ENCODE results near the gene CASKIN1.

Gene CASKIN1

GRCh38 chr16:2195322-2196161 lies 863 bp downstream of the CASKIN1 start:
- peaks cover 6% of the 10 kb centered on the region for H3K4me1 Mint-ChIP-seq
- peak; percentile 23 for ATAC-seq
- H3K4me3 Mint-ChIP-seq, result peak overlapping the region; percentile 44
- H3K27ac Mint-ChIP-seq, result no peak overlapping the region
- no peak for DNase-seq (ENCODE audit: low spot score in 2 of 2)
- H3K9me3 Mint-ChIP-seq, result no peaks in the 10 kb centered on the region
- H3K36me3 Mint-ChIP-seq, result no peaks in the 10 kb centered on the region

- Mint-ChIP-seq H3K4me3 (peak overlapping the region; percentile 44), H3K27ac (no peak overlapping the region), H3K4me1 (peaks cover 6% of the 10 kb centered on the region), H3K36me3 (no peaks in the 10 kb centered on the region), H3K9me3 (no peaks in the 10 kb centered on the region)
- ATAC-seq, result peak; percentile 74
- peak in 1 of 2 donors; percentile 25 for DNase-seq (ENCODE audit: low spot score in 2 of 2)
Observed at GRCh38 chr16:2194852-2195321, 1.5 kb downstream of the CASKIN1 start.

- no peaks in the 10 kb centered on the region for H3K36me3 Mint-ChIP-seq
- peaks cover 6% of the 10 kb centered on the region for H3K4me1 Mint-ChIP-seq
- H3K9me3 Mint-ChIP-seq, result no peaks in the 10 kb centered on the region
- H3K4me3 Mint-ChIP-seq, result peak overlapping the region; percentile 44
- no peak for DNase-seq (ENCODE audit: low spot score in 2 of 2)
- no peak for ATAC-seq
- no peak overlapping the region for H3K27ac Mint-ChIP-seq
Observed at GRCh38 chr16:2194166-2194834, 2.1 kb downstream of the CASKIN1 start.

GRCh38 chr16:2191446-2191706 lies 5.0 kb downstream of the CASKIN1 start:
- Mint-ChIP-seq H3K4me1 (peaks cover 6% of the 10 kb centered on the region), H3K9me3 (no peaks in the 10 kb centered on the region)
- no peak for DNase-seq (ENCODE audit: low spot score in 2 of 2)

GRCh38 chr16:2190659-2191445 lies 5.6 kb downstream of the CASKIN1 start:
- Mint-ChIP-seq H3K36me3 (no peaks in the 10 kb centered on the region), H3K4me3 (no peak overlapping the region), H3K9me3 (no peaks in the 10 kb centered on the region), H3K4me1 (peaks cover 6% of the 10 kb centered on the region), H3K27ac (peak overlapping the region; percentile 45)
- no peak for DNase-seq (ENCODE audit: low spot score in 2 of 2)
- ATAC-seq, result no peak

More at GRCh38 chr16:2191446-2191706, 5.0 kb downstream of the CASKIN1 start:
- Mint-ChIP-seq H3K4me3 (no peak overlapping the region), H3K36me3 (no peaks in the 10 kb centered on the region), H3K27ac (no peak overlapping the region)
- no peak for ATAC-seq

- ATAC-seq (no peak), DNase-seq (ENCODE audit: low spot score in 2 of 2) (no peak)
- peaks cover 5% of the 10 kb centered on the region for H3K4me1 Mint-ChIP-seq
- no peaks in the 10 kb centered on the region for H3K9me3 Mint-ChIP-seq
- no peak overlapping the region for H3K4me3 Mint-ChIP-seq
- H3K27ac Mint-ChIP-seq, result peak overlapping the region; percentile 45
- H3K36me3 Mint-ChIP-seq, result no peaks in the 10 kb centered on the region
Observed at GRCh38 chr16:2190002-2190658, 6.3 kb downstream of the CASKIN1 start.

- Mint-ChIP-seq H3K27ac (no peak overlapping the region), H3K9me3 (no peaks in the 10 kb centered on the region), H3K4me3 (no peak overlapping the region), H3K36me3 (peaks cover 3% of the 10 kb centered on the region), H3K4me1 (no peaks in the 10 kb centered on the region)
- DNase-seq (ENCODE audit: low spot score in 2 of 2) (no peak), ATAC-seq (no peak)
Observed at GRCh38 chr16:2189252-2189893, 7.0 kb downstream of the CASKIN1 start.

GRCh38 chr16:2188395-2188794 lies 8.0 kb downstream of the CASKIN1 start:
- peaks cover 6% of the 10 kb centered on the region for H3K36me3 Mint-ChIP-seq
- no peak for DNase-seq (ENCODE audit: low spot score in 2 of 2)
- H3K4me3 Mint-ChIP-seq, result no peak overlapping the region
- H3K9me3 Mint-ChIP-seq, result no peaks in the 10 kb centered on the region
- ATAC-seq, result no peak
- no peak overlapping the region for H3K27ac Mint-ChIP-seq
- H3K4me1 Mint-ChIP-seq, result no peaks in the 10 kb centered on the region

GRCh38 chr16:2187212-2187611 lies 9.2 kb downstream of the CASKIN1 start:
- ATAC-seq (no peak), DNase-seq (ENCODE audit: low spot score in 2 of 2) (no peak)
- Mint-ChIP-seq H3K36me3 (peaks cover 6% of the 10 kb centered on the region), H3K27ac (no peak overlapping the region), H3K4me3 (no peak overlapping the region), H3K4me1 (peaks cover 3% of the 10 kb centered on the region), H3K9me3 (no peaks in the 10 kb centered on the region)

GRCh38 chr16:2186505-2186904 lies 9.9 kb downstream of the CASKIN1 start:
- no peak for DNase-seq (ENCODE audit: low spot score in 2 of 2)
- no peaks in the 10 kb centered on the region for H3K9me3 Mint-ChIP-seq
- H3K4me1 Mint-ChIP-seq, result peaks cover 6% of the 10 kb centered on the region
- ATAC-seq, result no peak
- H3K4me3 Mint-ChIP-seq, result no peak overlapping the region
- H3K36me3 Mint-ChIP-seq, result peaks cover 6% of the 10 kb centered on the region
- no peak overlapping the region for H3K27ac Mint-ChIP-seq

- no peak overlapping the region for H3K4me3 Mint-ChIP-seq
- no peak for ATAC-seq
Observed at GRCh38 chr16:2186064-2186463, 10.3 kb downstream of the CASKIN1 start.

GRCh38 chr16:2184962-2185361 lies 11.4 kb downstream of the CASKIN1 start:
- H3K36me3 Mint-ChIP-seq, result peaks cover 6% of the 10 kb centered on the region
- DNase-seq (ENCODE audit: low spot score in 2 of 2), result no peak
- no peaks in the 10 kb centered on the region for H3K9me3 Mint-ChIP-seq

More at GRCh38 chr16:2186064-2186463, 10.3 kb downstream of the CASKIN1 start:
- DNase-seq (ENCODE audit: low spot score in 2 of 2), result no peak
- H3K27ac Mint-ChIP-seq, result peak overlapping the region; percentile 79
- H3K9me3 Mint-ChIP-seq, result no peaks in the 10 kb centered on the region
- H3K36me3 Mint-ChIP-seq, result peaks cover 6% of the 10 kb centered on the region
- peaks cover 6% of the 10 kb centered on the region for H3K4me1 Mint-ChIP-seq

GRCh38 chr16:2184346-2184745 lies 12.1 kb downstream of the CASKIN1 start:
- Mint-ChIP-seq H3K27ac (no peak overlapping the region), H3K9me3 (no peaks in the 10 kb centered on the region), H3K36me3 (peaks cover 6% of the 10 kb centered on the region), H3K4me3 (no peak overlapping the region), H3K4me1 (peaks cover 6% of the 10 kb centered on the region)
- no peak for ATAC-seq
- DNase-seq (ENCODE audit: low spot score in 2 of 2), result no peak

More at GRCh38 chr16:2184962-2185361, 11.4 kb downstream of the CASKIN1 start:
- H3K27ac Mint-ChIP-seq, result no peak overlapping the region
- H3K4me3 Mint-ChIP-seq, result no peak overlapping the region
- no peak for ATAC-seq
- H3K4me1 Mint-ChIP-seq, result peaks cover 6% of the 10 kb centered on the region

GRCh38 chr16:2183671-2184070 lies 12.7 kb downstream of the CASKIN1 start:
- no peak overlapping the region for H3K4me3 Mint-ChIP-seq
- H3K9me3 Mint-ChIP-seq, result no peaks in the 10 kb centered on the region
- DNase-seq (ENCODE audit: low spot score in 2 of 2) (no peak), ATAC-seq (no peak)
- no peak overlapping the region for H3K27ac Mint-ChIP-seq
- peaks cover 6% of the 10 kb centered on the region for H3K4me1 Mint-ChIP-seq
- H3K36me3 Mint-ChIP-seq, result peaks cover 6% of the 10 kb centered on the region

Data from stimulated activated effector memory CD8-positive, alpha-beta T cell treated with anti-CD3 and anti-CD28 coated beads, Interleukin-12 subunit alpha, Interleukin-12 subunit beta, amount 100 ng/mL, for 72 hours (primary cell).